ENCODE results near the gene AOX1. TPM values are rescaled to one million over a fixed set of nuclear protein-coding genes. Genes with fewer than 3 reads are reported as not detected.

AOX1 gene
- total RNA-seq, 4 donors from 2014 or later: 18.3 to 67.5 (median 18.8) TPM

DNA sequence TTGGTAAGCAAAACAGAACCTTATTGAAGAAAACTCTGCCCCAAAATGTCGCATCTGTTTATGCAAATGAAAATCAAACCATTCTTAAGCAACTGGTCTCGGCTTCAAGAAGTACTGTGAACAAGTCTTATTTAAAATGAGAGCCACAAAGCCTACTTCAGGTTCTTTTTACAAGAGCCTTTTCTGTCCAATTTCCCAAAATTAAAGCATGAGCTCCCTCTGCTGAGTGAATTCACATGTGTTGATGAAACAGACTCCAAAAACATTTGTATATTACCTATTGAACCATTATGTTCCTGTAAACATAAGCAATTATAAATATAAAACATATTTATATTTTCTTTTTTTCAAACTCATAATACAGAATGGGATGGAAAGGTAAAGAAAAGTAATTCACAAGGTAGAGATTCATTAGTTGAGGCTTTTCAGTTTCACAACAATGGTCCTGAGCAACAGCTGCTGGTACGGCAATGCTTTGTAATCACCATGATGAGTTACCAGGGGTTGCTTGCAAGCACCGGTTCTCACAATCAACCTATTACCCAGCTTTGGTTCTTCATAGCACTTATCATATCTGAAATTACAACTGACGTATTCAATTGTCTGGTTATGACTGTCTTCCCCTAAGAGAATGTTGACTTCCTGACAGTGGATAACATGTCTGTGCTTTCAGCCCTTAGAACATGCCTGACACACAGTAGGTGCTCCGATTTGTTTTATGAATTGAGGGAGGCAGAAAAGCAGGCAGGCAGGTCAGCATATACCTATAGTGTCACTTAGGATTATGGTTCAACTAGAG lies 117.5 kb downstream of the AOX1 start:
- 45 to 51% methylated on average over 6 of the region's 6 CpGs for WGBS, 2 donors
- DNase-seq (ENCODE audit: low spot score in 2 of 2): no peak
- no peak for TF ChIP-seq POLR2A (IDR thresholded peaks at IDR 0.05)
- TF ChIP-seq, protein P1, sequence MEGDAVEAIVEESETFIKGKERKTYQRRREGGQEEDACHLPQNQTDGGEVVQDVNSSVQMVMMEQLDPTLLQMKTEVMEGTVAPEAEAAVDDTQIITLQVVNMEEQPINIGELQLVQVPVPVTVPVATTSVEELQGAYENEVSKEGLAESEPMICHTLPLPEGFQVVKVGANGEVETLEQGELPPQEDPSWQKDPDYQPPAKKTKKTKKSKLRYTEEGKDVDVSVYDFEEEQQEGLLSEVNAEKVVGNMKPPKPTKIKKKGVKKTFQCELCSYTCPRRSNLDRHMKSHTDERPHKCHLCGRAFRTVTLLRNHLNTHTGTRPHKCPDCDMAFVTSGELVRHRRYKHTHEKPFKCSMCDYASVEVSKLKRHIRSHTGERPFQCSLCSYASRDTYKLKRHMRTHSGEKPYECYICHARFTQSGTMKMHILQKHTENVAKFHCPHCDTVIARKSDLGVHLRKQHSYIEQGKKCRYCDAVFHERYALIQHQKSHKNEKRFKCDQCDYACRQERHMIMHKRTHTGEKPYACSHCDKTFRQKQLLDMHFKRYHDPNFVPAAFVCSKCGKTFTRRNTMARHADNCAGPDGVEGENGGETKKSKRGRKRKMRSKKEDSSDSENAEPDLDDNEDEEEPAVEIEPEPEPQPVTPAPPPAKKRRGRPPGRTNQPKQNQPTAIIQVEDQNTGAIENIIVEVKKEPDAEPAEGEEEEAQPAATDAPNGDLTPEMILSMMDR (IDR thresholded peaks at IDR 0.05): no peak
- intact Hi-C loops (cut with DNase I; ENCODE audit: low total_unique reads): no loop called here
- H3K4me3 ChIP-seq (ENCODE audit: low read depth, poor library complexity, severe bottlenecking): no peak overlapping the region

DNA sequence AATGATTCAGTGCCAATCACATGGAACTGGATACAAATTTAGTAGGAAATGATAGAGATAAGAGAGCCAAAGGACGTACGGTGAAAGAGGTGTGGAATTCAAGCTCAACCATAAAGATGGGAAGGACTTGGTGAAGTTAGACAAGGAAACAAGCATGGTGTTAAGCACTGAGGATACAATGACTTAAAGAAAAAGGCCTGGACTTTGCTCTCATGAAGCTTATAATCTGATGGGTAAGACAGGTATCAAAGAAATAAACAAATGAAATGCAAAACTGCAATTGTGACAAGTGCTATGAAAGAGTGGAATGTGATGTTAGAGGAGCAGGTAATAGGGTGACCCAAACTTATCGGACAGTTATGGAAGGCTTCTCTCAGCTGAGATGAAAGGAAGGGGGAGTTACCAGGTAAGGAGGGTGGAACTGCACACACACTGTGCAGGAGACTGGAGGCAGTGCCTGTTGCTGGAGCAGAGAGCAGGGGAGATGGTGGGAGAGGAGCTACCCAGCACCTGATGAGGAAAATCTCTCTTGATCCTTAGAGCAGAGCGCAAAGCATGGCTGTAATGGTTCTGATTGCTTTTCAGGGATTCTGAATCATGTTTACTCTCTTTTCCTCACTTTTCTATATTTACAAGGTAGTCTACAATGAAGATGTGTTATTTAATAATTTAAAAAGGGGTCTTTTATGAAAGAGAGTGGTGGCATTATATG lies 118.3 kb downstream of the AOX1 start:
- TF ChIP-seq, protein P1 (IDR thresholded peaks at IDR 0.05): no peak
- WGBS, 2 donors: 53% methylated on average over 4 of the region's 4 CpGs
- H3K4me3 ChIP-seq (ENCODE audit: low read depth, poor library complexity, severe bottlenecking): no peak overlapping the region
- DNase-seq (ENCODE audit: low spot score in 2 of 2): no peak
- intact Hi-C loops (cut with DNase I; ENCODE audit: low total_unique reads): no loop called here

DNA sequence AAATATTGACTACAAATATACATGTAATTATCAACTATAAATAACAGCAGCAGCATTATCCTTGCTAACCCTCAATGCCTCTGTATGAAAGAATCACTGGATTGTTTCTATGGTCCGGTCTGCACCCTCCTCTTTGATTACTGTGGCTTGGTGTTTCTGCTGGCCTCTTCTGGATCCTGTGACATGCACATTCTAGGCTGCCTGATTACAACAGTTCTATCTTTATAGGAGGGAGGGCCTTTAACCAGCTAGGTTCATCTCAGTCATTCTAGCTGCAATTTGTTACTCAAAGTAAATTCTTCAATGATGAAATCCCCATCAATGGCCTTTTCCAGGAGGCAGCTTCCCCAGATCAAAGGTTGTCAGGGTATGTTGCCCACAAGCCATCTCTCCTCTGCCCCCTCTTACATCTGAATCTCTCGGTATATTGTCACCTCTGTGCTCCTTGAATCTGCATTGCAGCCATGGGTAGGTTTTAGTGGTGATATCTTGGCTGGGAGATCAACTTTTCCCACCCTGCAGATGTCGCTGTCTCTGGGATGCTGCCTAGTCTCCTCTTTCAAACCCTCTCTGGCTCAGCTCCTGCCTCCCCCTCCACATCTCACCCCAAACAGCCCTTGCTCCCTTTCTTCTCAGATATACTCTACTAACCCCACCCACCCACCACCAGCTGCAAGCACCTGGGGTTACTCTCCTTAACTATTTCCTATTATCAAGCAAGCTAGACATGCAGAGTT lies 119.7 kb downstream of the AOX1 start:
- no peak for DNase-seq (ENCODE audit: low spot score in 2 of 2)
- intact Hi-C loops (cut with DNase I; ENCODE audit: low total_unique reads): no loop called here
- no peak for TF ChIP-seq POLR2A (IDR thresholded peaks at IDR 0.05)
- TF ChIP-seq, protein P1 (IDR thresholded peaks at IDR 0.05): no peak
- H3K4me3 ChIP-seq (ENCODE audit: low read depth, poor library complexity, severe bottlenecking): no peak overlapping the region
- WGBS, 2 donors: 56 to 72% methylated on average over 3 of the region's 3 CpGs

DNA sequence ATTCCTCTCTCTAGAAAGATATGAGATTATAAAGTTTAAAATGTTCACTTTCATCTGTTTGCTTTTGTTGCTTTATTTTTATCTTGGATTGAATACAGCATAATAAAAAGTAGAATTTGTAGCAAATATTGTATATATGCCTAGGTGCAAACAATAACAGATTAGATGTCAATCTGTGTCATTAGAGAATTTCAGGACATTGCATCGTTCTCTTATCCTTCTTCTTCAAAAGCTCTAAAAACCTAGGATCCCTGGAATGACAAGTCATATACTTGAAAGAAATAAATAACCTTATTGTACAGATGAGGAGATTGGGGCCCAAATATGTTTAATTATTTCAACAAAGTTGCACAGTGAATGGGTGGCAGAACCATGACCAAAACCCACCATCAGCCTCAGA lies 123.1 kb downstream of the AOX1 start:
- DNase-seq (ENCODE audit: low spot score in 2 of 2): no peak
- intact Hi-C loops (cut with DNase I; ENCODE audit: low total_unique reads): no loop called here
- no peak for TF ChIP-seq POLR2A (IDR thresholded peaks at IDR 0.05)
- TF ChIP-seq, protein P1 (IDR thresholded peaks at IDR 0.05): no peak
- 86 to 90% methylated on average over 1 of the region's 1 CpG for WGBS, 2 donors
- no peak overlapping the region for H3K4me3 ChIP-seq (ENCODE audit: low read depth, poor library complexity, severe bottlenecking)

DNA sequence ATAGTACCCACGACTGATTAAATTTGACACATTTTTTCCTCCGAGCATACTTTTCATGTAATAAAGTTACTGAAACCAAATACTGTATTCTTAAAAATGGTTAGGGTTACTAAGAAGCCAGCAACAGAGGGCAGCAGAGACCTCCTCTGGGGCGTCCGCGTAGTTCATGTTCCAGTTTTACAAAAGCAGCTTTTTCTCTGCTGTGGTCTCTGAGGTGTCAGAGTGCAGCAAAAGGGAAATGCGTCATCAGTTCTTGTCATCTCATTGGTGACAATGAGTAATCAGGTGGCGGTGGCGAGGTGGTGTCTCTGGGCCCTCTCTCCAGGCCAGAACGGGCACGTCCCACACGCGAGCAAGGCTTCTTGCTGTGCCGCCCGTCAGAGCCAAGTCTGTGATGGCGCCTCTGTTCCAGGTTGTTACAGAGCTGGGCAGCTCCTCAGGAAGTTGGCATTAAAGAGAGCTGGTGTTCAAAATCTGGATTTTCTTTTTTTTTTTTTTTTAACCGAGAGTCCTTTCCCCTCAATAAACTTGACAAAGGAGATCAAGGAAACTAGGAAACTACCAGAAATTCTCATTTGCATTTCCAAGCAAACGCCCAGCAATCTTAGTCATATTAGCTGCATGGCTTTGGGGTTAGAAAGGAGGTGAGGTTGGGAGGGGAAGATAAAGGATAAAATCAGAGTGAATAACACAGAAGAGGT lies 127.3 kb downstream of the AOX1 start:
- intact Hi-C loops (cut with DNase I; ENCODE audit: low total_unique reads): no loop called here
- 3% methylated on average over 17 of the region's 17 CpGs for WGBS, 2 donors
- peak; percentile 87 to 95 for DNase-seq (ENCODE audit: low spot score in 2 of 2)
- no peak overlapping the region for H3K4me3 ChIP-seq (ENCODE audit: low read depth, poor library complexity, severe bottlenecking)
- TF ChIP-seq, protein P1 (IDR thresholded peaks at IDR 0.05): peak in 1 of 3 donors; percentile 40
- TF ChIP-seq POLR2A (IDR thresholded peaks at IDR 0.05): no peak

Measured in lower leg skin (tissue), 4 donors.